Sciatic nerve (tissue), 2 donors: Measurements from ENCODE around the gene PKD1L1. TPM values are rescaled to one million over a fixed set of nuclear protein-coding genes. Genes with fewer than 3 reads are reported as not detected.

Experiments
- ATAC-seq: fragments of 200-7000 bp; cut with Tn5 transposase; one replicate; pipeline ENCODE4 v1.9.1; 2020; ENCODE audit warnings: mild to moderate bottlenecking, moderate library complexity
- DNase-seq: peaks from one replicate; pipeline ENCODE4 v3.0.0-alpha.2; 2020; ENCODE audit warnings: low spot score
- intact Hi-C: fragments of 100-400 bp; cut with DNase I; formaldehyde crosslinking; loops from one replicate; pipeline ENCODE4 v1.14.2; 2022
- total RNA-seq: library from RNA; stranded (reverse); fragmentation: NEBNext Ultra II Directional; extraction: Animal tissue kit (Norgen Biotek cat#: 25700); gene quantifications from one replicate; pipeline ENCODE4 v1.2.1, GENCODE V29; 2021
- donor health status: DM: no; HTN: no; CAD: no.
- donor health status: DM: no; HTN: no; CAD: no.

PKD1L1 gene
- total RNA-seq, 1 donor from 2014 or later: 1.5 TPM

- intact Hi-C loops: no loop called here
- ATAC-seq (no peak), DNase-seq (no peak)
Observed at GRCh38 chr7:47787249-47788069, 160.8 kb downstream of the PKD1L1 start.

GRCh38 chr7:47786557-47787248 lies 161.6 kb downstream of the PKD1L1 start:
- intact Hi-C loops: no loop called here
- DNase-seq: peak; percentile 80

GRCh38 chr7:47785923-47786556 lies 162.2 kb downstream of the PKD1L1 start:
- intact Hi-C loops: no loop called here
- DNase-seq (no peak), ATAC-seq (peak; percentile 4)

More at GRCh38 chr7:47786557-47787248, 161.6 kb downstream of the PKD1L1 start:
- peak; percentile 91 for ATAC-seq

GRCh38 chr7:47783456-47784223 lies 164.6 kb downstream of the PKD1L1 start:
- intact Hi-C loops: no loop called here
- ATAC-seq: peak; percentile 79
- no peak for DNase-seq

GRCh38 chr7:47782792-47783191 lies 165.5 kb downstream of the PKD1L1 start:
- intact Hi-C loops: no loop called here
- ATAC-seq (no peak), DNase-seq (no peak)

GRCh38 chr7:47782022-47782421 lies 166.2 kb downstream of the PKD1L1 start:
- intact Hi-C loops: no loop called here
- no peak for DNase-seq
- no peak for ATAC-seq

- DNase-seq (no peak), ATAC-seq (no peak)
- intact Hi-C loops: no loop called here
Observed at GRCh38 chr7:47780555-47780954, 167.7 kb downstream of the PKD1L1 start.

GRCh38 chr7:47779341-47779771 lies 168.9 kb downstream of the PKD1L1 start:
- intact Hi-C loops: no loop called here
- DNase-seq (no peak), ATAC-seq (no peak)

- ATAC-seq (no peak), DNase-seq (no peak)
- intact Hi-C loops: no loop called here
Observed at GRCh38 chr7:47778153-47778661, 170.1 kb downstream of the PKD1L1 start.

- no peak for ATAC-seq
- intact Hi-C loops: no loop called here
Observed at GRCh38 chr7:47777531-47778152, 170.6 kb downstream of the PKD1L1 start.

GRCh38 chr7:47776335-47776734 lies 171.9 kb downstream of the PKD1L1 start:
- DNase-seq (no peak), ATAC-seq (no peak)

More at GRCh38 chr7:47777531-47778152, 170.6 kb downstream of the PKD1L1 start:
- no peak for DNase-seq

GRCh38 chr7:47775238-47775637 lies 173.0 kb downstream of the PKD1L1 start:
- DNase-seq (no peak), ATAC-seq (no peak)
- intact Hi-C loops: no loop called here

More at GRCh38 chr7:47776335-47776734, 171.9 kb downstream of the PKD1L1 start:
- intact Hi-C loops: no loop called here

GRCh38 chr7:47772492-47772891 lies 175.8 kb downstream of the PKD1L1 start:
- DNase-seq (no peak), ATAC-seq (no peak)
- intact Hi-C loops: no loop called here

- DNase-seq (no peak), ATAC-seq (peak; percentile 23)
- intact Hi-C loops: no loop called here
Observed at GRCh38 chr7:47771990-47772360, 176.3 kb downstream of the PKD1L1 start.

- no peak for DNase-seq
- ATAC-seq: peak; percentile 94
- intact Hi-C loops: no loop called here
Observed at GRCh38 chr7:47771336-47771989, 176.8 kb downstream of the PKD1L1 start.

- ATAC-seq: no peak
- intact Hi-C loops: no loop called here
- DNase-seq: no peak
Observed at GRCh38 chr7:47766126-47766525, 182.1 kb downstream of the PKD1L1 start.

- no peak for ATAC-seq
- intact Hi-C loops: no loop called here
- no peak for DNase-seq
Observed at GRCh38 chr7:47765373-47765979, 182.8 kb downstream of the PKD1L1 start.

- DNase-seq (no peak), ATAC-seq (no peak)
- intact Hi-C loops: no loop called here
Observed at GRCh38 chr7:47764746-47765145, 183.5 kb downstream of the PKD1L1 start.
